H1 (cell line): Measurements from ENCODE around the gene TRIM46. TPM values are rescaled to one million over a fixed set of nuclear protein-coding genes. Genes with fewer than 3 reads are reported as not detected.

Experiments used
- ASH2L ChIP-seq: fragments of 200-600, 300-600 bp; sonication (generic); IDR thresholded peaks from one replicate; pipeline ENCODE4 v1.7.1; 2017; ENCODE audit warnings: low read length
- CREB1 ChIP-seq: IDR thresholded peaks from 2 replicates; pipeline ENCODE4 v1.6.1; 2012; ENCODE audit warnings: inconsistent platforms
- GABPA ChIP-seq: IDR thresholded peaks from 2 replicates; pipeline ENCODE4 v1.6.1; 2011; ENCODE audit warnings: mild to moderate bottlenecking, low read length, moderate library complexity, borderline replicate concordance; ENCODE audit not compliant: insufficient read depth
- HDAC2 ChIP-seq, 2 experiments: fragments of 300-600 bp in 1 of 2; sonication (generic) in 1 of 2; IDR thresholded peaks; 2 replicates each; pipeline ENCODE4 v1.6.1; 2011 to 2012; ENCODE audit warnings: low read depth in 2 of 2, low read length in 2 of 2, mild to moderate bottlenecking in 2 of 2, moderate library complexity in 2 of 2, borderline replicate concordance in 1 of 2, inconsistent platforms in 1 of 2
- KDM4A ChIP-seq: IDR thresholded peaks from one replicate; pipeline ENCODE4 v1.7.1; 2012; ENCODE audit warnings: low read depth, mild to moderate bottlenecking, moderate library complexity, low read length, inconsistent platforms; ENCODE audit not compliant: severe bottlenecking
- RAD21 ChIP-seq, 2 experiments: IDR thresholded peaks in 1 of 2; conservative IDR thresholded peaks in 1 of 2; 2 replicates each; pipeline ENCODE4 v1.6.1; 2011; ENCODE audit warnings: low read depth in 2 of 2, low read length in 2 of 2, improper control_type of control experiment in 1 of 2, inconsistent platforms in 1 of 2, mild to moderate bottlenecking in 1 of 2, moderate library complexity in 1 of 2
- RBBP5 ChIP-seq: IDR thresholded peaks from 2 replicates; pipeline ENCODE4 v1.7.1; 2012; ENCODE audit warnings: low read depth, mild to moderate bottlenecking, inconsistent platforms, low read length, moderate library complexity, borderline replicate concordance
- SAP30 ChIP-seq: fragments of 300-600 bp; sonication (generic); IDR thresholded peaks from 2 replicates; pipeline ENCODE4 v1.7.1; 2012; ENCODE audit warnings: low read length, moderate library complexity, mild to moderate bottlenecking, inconsistent platforms; ENCODE audit not compliant: insufficient read depth, insufficient replicate concordance
- SIN3A ChIP-seq, 2 experiments: IDR thresholded peaks in 1 of 2; conservative IDR thresholded peaks in 1 of 2; 2 replicates each; pipeline ENCODE4 v1.6.1; 2011 to 2012; ENCODE audit warnings: low read length in 2 of 2, improper control_type of control experiment in 1 of 2, low read depth in 1 of 2, mild to moderate bottlenecking in 1 of 2
- polyA plus RNA-seq, 7 experiments: library from polyadenylated mRNA; depleted of rRNA in 3 of 7; stranded (reverse) in 5 of 7; unstranded in 2 of 7; fragments of >200 nt in 5 of 7; fragments of 200-250 nt in 2 of 7; gene quantifications; 1 replicate in 5 of 7; 2 replicates in 1 of 7; 4 replicates in 1 of 7; pipeline versions ENCODE4 v1.2.1 to v1.2.3, GENCODE V29; 2011 to 2013; ENCODE audit warnings: missing spikeins in 2 of 7, mixed read lengths in 2 of 7
- total RNA-seq: library from RNA; stranded (reverse); fragmentation: NEBNext Ultra II Directional; extraction: Animal tissue kit (Norgen Biotek cat#: 25700); gene quantifications from 2 replicates; pipeline ENCODE4 v1.2.1, GENCODE V29; 2021

Gene TRIM46
- total and polyA plus RNA-seq, 2 of the 8 experiments (the other 6 are each of a cell fraction or from before 2014, with no cell fraction given) = 15.5 to 21.6 TPM

- TF ChIP-seq SIN3A (conservative IDR thresholded peaks at IDR 0.05 in 1 of 2, IDR thresholded peaks at IDR 0.05 in 1 of 2; ENCODE audit: low read depth in 1 of 2, low read length in 2 of 2) (peak in 1 of 2 experiments; percentile 19; a peak in 2 of 4 replicates), SAP30 (peak; percentile 51), RAD21 (IDR thresholded peaks at IDR 0.05 in 1 of 2, conservative IDR thresholded peaks at IDR 0.05 in 1 of 2; ENCODE audit: low read depth in 2 of 2, low read length in 2 of 2) (peak; percentile 96 to 98), GABPA (no peak), ASH2L (peak; percentile 28), HDAC2 (IDR thresholded peaks at IDR 0.05; ENCODE audit: borderline replicate concordance in 1 of 2, low read depth in 2 of 2, low read length in 2 of 2) (peak in 1 of 2 experiments; percentile 37; a peak in 1 of 4 replicates), CREB1 (peak; percentile 37; the same call in 1 of the 2 replicates), RBBP5 (0 out of 2 replicates have a peak, but pooled peaks have one; percentile 21), KDM4A (peak; percentile 70)
Observed at GRCh38 chr1:155167166-155168104, 6.2 kb upstream of the TRIM46 start (continued).
